HG03378 (cell line): Measurements from ENCODE around the gene CLK2.

Experiments used
- ATAC-seq: cut with Tn5 transposase; IDR thresholded peaks from one replicate; pipeline ENCODE4 v1.9.1; 2021; ENCODE audit warnings: mild to moderate bottlenecking, moderate library complexity; ENCODE audit not compliant: unreplicated experiment

The CLK2 gene

DNA sequence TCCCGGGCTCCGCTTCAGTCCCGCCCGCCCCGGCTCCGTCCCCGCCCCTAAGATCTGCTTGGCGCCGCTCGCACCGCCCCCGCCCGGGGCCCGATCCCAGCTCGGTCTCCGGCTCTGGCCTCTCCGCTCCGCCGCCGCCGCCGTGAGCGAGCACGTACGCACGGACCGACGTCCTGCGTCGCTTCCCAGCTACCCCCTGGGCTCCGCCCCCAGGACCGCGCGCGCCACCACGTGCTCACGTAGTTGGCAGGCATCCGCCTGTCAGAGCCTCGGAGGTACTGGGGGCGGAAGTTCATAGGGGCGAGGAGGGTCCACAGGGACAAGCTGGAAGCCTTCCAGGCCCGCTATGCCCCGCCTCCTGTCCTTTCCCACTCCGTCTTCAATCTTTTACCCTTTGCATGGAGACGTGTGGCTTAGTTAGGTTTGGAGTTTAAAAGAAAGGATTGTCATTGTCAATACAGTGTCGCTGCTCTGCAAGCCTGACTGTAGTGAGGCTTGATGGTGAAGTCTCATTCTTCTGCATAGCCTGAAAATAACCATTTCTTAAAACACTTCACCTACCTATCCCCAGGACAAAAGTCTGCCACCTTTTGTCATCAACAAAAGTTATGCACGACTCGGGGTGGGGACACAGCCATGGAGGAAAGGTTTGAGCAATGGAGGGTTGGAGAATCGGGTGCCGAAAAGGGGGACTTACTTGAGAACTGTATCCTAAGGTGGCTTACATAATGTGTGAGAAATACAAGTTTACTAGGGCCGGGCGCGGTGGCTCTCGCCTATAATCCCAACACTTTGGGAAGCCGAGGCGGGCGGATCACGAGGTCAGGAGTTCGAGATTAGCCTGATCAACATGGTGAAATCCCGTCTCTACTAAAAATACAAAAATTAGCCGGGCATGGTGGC lies at the start of gene CLK2:
CLK2 (minus strand) TSS at position 162 of the 903 bp plus-strand sequence. CDS start 2,527 bp downstream, outside the sequence.
- peak; percentile 62 for ATAC-seq

- no peak for ATAC-seq
Measured at GRCh38 chr1:155322571-155322952, 49.3 kb upstream of the CLK2 start.

GRCh38 chr1:155321639-155322503 lies 48.6 kb upstream of the CLK2 start:
- no peak for ATAC-seq

DNA sequence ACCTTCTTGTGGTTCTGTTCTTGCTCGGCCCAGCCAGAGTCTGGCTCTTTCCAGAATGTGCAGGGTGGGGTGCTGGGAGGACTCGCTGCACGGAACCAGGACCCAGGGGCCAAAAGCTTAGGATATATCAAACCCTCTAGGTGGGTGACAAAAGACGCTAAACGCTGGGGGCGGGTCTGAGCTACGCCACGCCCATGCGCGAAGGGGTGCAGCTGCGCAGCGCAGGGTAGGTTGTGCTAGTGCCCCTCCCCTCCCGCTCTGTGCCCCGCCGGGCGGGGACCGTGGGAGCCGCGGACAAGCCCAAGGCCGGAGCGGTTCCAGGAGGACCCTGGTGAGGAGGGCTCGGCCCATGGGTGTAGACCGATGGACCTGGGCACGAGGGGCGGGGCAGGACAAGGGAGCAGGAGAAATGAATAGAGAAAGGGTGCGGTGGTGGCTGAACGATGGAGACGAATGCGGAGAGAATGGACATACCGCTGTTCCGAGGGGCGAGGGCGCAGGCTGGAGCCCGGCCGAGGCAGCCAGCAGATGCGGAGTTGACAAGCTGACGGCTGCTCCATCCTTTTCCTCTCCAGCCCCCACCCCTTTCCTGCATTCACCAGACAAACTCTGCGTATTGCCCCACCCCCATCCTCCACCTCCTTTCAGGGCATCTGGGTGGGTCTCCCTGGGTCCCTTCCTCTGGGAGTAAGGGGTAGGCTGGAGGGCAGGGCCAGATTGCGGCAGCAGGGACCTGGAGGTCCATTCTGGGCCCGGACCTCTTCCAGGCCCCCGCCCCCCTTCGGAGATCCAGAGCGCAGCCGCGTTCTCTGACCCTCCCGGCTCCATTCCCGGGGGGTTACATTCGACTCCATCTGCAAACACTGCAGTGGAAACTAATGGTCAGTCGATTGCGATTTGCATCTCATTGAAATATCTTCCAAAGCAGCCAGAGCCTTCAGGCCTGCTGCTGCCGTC lies 47.6 kb upstream of the CLK2 start, which contains the start of gene RUSC1:
RUSC1 (plus strand) TSS at position 234 of the 957 bp plus-strand sequence. CDS start 880 bp downstream, outside the sequence.
- ATAC-seq, result no peak

- ATAC-seq, result no peak
Measured at GRCh38 chr1:155320252-155320651, 46.9 kb upstream of the CLK2 start.

DNA sequence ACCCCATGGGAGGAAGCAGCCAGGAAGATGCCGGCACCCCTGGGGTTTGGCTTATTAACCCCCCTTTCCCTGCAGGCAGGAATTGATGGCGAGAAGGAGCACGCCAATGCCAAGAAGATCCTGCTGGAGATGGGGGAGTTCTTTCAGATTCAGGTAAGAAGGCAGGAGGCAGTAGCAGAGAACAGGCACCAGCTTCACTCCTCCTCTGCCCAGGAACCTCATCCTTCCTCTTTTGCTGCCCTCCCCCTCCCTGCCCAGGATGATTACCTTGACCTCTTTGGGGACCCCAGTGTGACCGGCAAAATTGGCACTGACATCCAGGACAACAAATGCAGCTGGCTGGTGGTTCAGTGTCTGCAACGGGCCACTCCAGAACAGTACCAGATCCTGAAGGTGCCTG lies 46.2 kb upstream of the CLK2 start:
- ATAC-seq, result no peak

- ATAC-seq, result no peak
Measured at GRCh38 chr1:155318082-155318481, 44.8 kb upstream of the CLK2 start.

GRCh38 chr1:155316922-155317321 lies 43.6 kb upstream of the CLK2 start:
- no peak for ATAC-seq

DNA sequence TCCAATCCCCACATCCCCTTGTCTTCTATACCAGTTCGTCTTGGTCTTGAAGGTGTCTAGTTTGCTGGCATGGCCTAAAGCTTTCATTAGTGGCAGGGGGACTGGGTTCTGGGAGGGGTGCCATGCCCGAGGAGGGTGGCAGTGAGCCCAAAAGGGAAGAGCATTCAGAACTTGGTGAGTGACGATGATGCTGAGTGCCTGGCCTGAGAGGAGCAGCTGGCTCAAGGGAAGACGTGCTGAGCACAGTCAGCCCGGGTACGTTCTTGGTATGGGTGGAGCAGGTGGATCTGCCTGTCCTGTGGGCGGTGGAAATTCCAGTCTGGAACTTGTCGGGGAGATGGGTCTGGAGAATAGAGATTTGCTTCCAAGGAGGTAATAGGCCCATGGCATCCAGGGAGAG lies 40.0 kb upstream of the CLK2 start:
- no peak for ATAC-seq

GRCh38 chr1:155309423-155310021 lies 36.2 kb upstream of the CLK2 start:
- no peak for ATAC-seq

DNA sequence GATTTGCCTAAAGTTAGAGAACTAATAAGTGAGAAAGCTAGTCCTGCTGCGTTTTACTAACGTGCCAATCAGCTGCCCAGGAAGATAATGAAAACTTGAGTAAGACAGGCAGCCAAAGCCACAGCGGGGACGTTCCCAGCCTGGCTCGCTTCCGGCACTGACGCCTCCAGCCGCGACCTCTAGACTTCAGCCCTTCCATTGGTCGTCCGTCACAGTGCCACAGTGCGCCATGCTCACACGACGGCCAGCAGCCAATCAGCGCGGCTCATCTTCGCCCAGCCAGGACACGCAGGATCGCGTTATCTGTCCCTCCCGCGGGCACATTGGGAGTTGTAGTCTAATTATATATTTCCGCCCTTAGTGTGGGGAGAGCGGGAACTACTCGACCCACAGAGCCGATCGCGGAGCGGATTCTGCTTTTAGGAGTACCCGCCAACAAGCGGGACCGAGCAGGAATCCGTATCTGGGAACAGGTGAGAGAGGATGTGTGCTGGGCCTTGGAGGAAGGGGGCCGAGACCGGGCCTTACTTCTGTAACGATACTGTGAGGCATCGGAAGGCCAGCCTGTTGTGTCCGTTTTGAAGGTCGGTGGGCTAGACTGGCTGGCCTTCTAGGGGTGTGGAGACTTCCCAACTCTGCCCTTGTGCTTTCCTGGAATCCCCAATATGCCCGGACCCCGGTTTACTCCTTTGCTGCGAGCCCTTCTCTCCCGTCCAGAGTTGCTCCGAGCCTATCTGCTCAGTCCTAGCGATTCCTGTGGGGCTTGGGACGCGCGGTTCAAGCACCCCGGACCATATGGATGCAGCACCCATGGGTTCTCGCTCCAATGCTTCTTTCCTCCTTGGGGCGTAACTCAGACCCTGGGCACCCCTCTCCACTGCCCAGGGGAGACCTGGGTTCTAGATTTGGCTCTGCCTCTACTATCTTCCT lies 35.5 kb upstream of the CLK2 start, which contains the start of gene FDPS:
FDPS (plus strand) TSS at position 374 of the 930 bp plus-strand sequence. CDS start 924 bp downstream, outside the sequence.
- ATAC-seq, result peak; percentile 90

- ATAC-seq, result no peak
Measured at GRCh38 chr1:155307247-155307740, 34.0 kb upstream of the CLK2 start.

DNA sequence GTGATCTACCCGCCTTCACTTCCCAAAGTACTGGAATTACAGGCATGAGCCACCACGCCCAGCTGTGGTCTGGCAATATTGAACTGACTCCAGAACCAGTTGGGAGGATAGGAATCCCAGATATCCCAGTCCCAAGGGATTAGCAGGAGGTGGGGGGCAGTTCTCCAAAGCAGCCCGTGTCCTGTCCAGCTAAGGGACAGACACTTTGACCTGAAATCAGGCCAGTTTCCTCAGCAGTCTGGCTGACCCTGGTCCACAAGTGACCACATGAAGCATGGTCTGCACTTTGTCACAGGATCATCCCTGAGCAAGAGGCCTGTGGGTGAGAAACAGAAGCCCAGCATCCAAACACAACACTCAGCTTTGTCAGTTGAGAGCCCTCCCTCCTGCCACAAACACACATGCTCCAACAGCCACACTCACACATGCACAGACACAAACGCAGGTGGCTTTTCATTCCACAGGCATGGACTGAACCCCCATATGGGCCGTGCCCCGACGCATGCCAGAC lies 32.6 kb upstream of the CLK2 start:
- ATAC-seq, result no peak

DNA sequence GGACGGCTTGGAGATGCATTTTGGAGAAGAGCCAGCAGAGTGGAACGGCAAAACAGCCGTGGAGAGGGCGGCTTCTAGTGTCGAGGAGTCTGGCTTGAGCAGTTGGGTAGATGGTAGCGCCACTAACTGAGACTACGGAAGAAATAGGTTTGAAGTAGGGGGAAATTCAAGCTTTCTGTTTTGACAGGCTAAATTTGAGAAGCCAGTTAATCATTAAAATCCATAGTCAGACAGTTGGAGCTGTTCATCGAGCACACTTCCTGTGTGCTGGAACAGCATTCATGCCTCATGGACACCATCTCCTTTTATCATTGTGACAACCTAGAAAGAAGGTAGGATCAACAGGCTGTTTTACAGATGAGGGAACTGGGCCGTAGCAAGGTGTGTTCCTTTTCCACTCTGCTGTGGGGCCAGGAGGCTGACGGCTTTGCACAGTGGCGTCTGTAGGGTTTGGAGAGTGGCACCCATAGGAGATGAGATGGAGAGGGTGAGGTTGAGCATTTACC lies 31.3 kb upstream of the CLK2 start:
- no peak for ATAC-seq

DNA sequence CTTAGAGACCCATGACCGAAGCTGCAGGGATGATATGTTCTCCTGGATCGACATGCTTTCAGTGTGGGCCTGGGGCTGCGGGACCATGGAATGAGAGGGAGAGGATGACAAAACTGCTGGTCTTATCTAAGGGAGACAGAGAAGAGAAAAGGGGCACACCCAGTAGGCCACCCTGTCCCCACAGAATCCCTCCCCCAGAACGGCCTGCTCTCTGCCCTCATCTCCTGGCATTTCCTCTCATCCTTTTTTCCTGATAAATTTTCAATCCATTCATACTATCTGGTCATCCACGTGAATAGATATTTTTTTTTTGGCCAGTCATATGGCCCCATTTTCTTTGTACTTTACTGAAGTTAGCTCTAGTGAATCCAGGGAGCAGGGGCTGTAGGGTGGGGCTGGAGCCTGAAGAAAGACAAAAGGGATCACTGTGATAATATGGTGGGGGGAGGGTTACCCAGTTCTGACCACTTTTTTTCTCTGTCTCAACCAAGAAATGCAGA lies 28.1 kb upstream of the CLK2 start, which contains the start of gene PKLR:
PKLR (minus strand) TSS at position 97 of the 500 bp plus-strand sequence; CDS start at position 54, 43 bp downstream.
- no peak for ATAC-seq

- ATAC-seq, result no peak
Measured at GRCh38 chr1:155300553-155301329, 27.4 kb upstream of the CLK2 start.

- ATAC-seq, result no peak
Measured at GRCh38 chr1:155300024-155300423, 26.7 kb upstream of the CLK2 start.
